ENCODE data around the gene PPDPF.

Gene PPDPF

GRCh38 chr20:63483834-63484233 is 36.7 kb upstream of the PPDPF start:
- Histone ChIP-seq H3K4me1 (no peaks in the 10 kb centered on the region), H3K4me2 (ENCODE audit: low read length) (no peak overlapping the region), H3K9ac (no peak overlapping the region), H3K27me3 (ENCODE audit: control insufficient read depth, insufficient read depth, low read length) (no peaks in the 10 kb centered on the region), H3K79me2 (no peaks in the 10 kb centered on the region), H2AFZ (no peak overlapping the region), H3K9me3 (ENCODE audit: control insufficient read depth, low read length) (no peaks in the 10 kb centered on the region), H3K27ac (no peak overlapping the region), H3K36me3 (ENCODE audit: control insufficient read depth, insufficient read depth, low read length) (no peaks in the 10 kb centered on the region), H3K4me3 (ENCODE audit: low read depth, low read length) (no peak overlapping the region)
- TF ChIP-seq CTCF (IDR thresholded peaks at IDR 0.05): no peak

GRCh38 chr20:63484236-63484635 is 36.3 kb upstream of the PPDPF start:
- no peaks in the 10 kb centered on the region for H3K9me3 ChIP-seq (ENCODE audit: control insufficient read depth, low read length)
- no peak for TF ChIP-seq CTCF (IDR thresholded peaks at IDR 0.05)
- H3K36me3 ChIP-seq (ENCODE audit: control insufficient read depth, insufficient read depth, low read length): no peaks in the 10 kb centered on the region
- no peak overlapping the region for H3K27ac ChIP-seq
- H3K4me2 ChIP-seq (ENCODE audit: low read length): no peak overlapping the region
- no peaks in the 10 kb centered on the region for H3K4me1 ChIP-seq
- no peaks in the 10 kb centered on the region for H3K79me2 ChIP-seq
- H2AFZ ChIP-seq: no peak overlapping the region
- no peaks in the 10 kb centered on the region for H3K27me3 ChIP-seq (ENCODE audit: control insufficient read depth, insufficient read depth, low read length)
- H3K4me3 ChIP-seq (ENCODE audit: low read depth, low read length): no peak overlapping the region
- H3K9ac ChIP-seq: no peak overlapping the region

- Histone ChIP-seq H3K4me2 (ENCODE audit: low read length) (no peak overlapping the region), H3K9me3 (ENCODE audit: control insufficient read depth, low read length) (no peaks in the 10 kb centered on the region), H3K4me3 (ENCODE audit: low read depth, low read length) (no peak overlapping the region), H3K27ac (no peak overlapping the region), H3K9ac (no peak overlapping the region), H3K4me1 (no peaks in the 10 kb centered on the region), H3K79me2 (no peaks in the 10 kb centered on the region), H3K27me3 (ENCODE audit: control insufficient read depth, insufficient read depth, low read length) (no peaks in the 10 kb centered on the region), H2AFZ (no peak overlapping the region), H3K36me3 (ENCODE audit: control insufficient read depth, insufficient read depth, low read length) (no peaks in the 10 kb centered on the region)
- TF ChIP-seq CTCF (IDR thresholded peaks at IDR 0.05): no peak
Observed at GRCh38 chr20:63484651-63485403, 35.7 kb upstream of the PPDPF start.

- H3K36me3 ChIP-seq (ENCODE audit: control insufficient read depth, insufficient read depth, low read length): no peaks in the 10 kb centered on the region
- no peak overlapping the region for H3K4me2 ChIP-seq (ENCODE audit: low read length)
- H2AFZ ChIP-seq: no peak overlapping the region
- H3K4me1 ChIP-seq: no peaks in the 10 kb centered on the region
- H3K27ac ChIP-seq: no peak overlapping the region
- no peak overlapping the region for H3K9ac ChIP-seq
- no peak overlapping the region for H3K4me3 ChIP-seq (ENCODE audit: low read depth, low read length)
- H3K9me3 ChIP-seq (ENCODE audit: control insufficient read depth, low read length): no peaks in the 10 kb centered on the region
- no peaks in the 10 kb centered on the region for H3K79me2 ChIP-seq
- no peak for TF ChIP-seq CTCF (IDR thresholded peaks at IDR 0.05)
- no peaks in the 10 kb centered on the region for H3K27me3 ChIP-seq (ENCODE audit: control insufficient read depth, insufficient read depth, low read length)
Observed at GRCh38 chr20:63486300-63486855, 34.2 kb upstream of the PPDPF start.
